8988T (cell line): ENCODE measurements around the gene LIPI.
"Not testable (repeated sequence)": the region's sequence is repeated elsewhere in the genome, so short reads cannot be mapped to it uniquely, and the experiment has no call there.

Source experiments
- DNase-seq: peaks from one replicate; pipeline ENCODE4 v3.0.0; 2011

LIPI gene

GRCh38 chr21:14210738-14211137, at the start of gene LIPI:
LIPI (minus strand) TSS chr21:14210955; CDS start chr21:14210845, 110 bp downstream.
- DNase-seq: no peak

DNA sequence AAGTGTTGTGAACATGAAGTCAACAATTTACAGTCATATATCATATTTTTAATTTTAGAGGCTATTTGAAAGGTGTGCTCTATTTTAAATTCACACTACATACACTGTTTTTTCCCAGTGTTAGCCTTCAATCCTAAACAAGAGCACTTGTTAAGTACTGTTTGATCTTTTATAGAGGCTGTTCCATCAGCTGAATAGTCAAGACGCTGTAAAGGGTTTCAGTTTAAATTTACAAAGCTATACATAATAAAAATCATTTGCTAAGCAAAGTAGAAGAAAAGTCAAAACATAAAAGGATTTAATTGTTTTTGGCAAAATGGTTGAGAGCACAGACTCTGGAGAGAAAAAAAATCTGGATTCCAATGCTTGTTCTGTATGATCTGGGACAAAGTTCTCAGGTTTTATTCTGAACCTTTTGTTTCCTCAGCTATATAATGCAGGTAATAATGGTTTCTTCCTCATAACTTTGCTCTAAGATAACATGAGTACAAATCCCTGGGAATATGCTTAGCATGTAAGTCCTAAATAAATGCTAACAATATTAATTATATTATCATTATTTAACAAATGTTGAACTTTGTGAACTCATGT, 49.5 kb upstream of the LIPI start:
- no peak for DNase-seq

- DNase-seq: no peak
Observed at GRCh38 chr21:14259747-14260146, 49.0 kb upstream of the LIPI start.

DNA sequence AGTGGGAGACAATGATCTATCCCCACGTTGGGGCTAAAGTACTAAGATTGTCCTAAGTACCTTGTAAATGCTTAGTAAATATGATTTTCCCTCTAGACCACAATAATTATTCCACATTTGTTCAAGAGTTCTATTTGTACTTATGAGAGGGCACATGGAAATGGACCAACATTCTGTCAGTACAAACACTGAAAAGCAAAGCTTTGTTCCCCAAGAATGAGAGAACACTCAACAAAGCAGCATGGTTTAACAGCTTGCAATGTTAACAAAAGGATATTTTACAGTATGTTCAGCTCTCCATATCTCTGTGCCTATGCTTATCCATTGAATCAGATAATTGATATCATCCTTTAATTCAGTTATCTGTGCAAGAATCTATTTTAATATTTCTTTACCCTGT, 40.6 kb upstream of the LIPI start:
- no peak for DNase-seq

- DNase-seq: no peak
Observed at GRCh38 chr21:14245711-14246110, 35.0 kb upstream of the LIPI start.

DNA sequence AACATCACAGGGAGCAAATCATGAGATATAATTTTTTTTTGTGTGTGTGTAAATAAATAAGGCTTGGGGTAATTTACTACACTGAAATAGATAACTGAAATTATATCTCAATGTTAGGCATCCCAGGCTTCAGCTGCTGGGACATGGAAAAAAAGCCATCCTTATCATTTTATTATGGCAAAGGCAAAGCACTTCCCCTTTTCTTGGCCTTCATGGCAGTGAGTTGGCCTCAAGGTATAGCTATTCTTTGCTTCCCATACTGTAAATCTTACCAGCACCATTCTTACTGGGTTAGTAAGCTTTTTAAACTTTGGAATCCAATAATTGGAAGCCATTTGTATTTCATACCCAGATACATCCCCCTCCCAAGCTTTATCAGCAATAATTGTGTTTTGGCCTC, 34.2 kb upstream of the LIPI start:
- no peak for DNase-seq

- no peak for DNase-seq
Observed at GRCh38 chr21:14243874-14244273, 33.1 kb upstream of the LIPI start.

- no peak for DNase-seq
Observed at GRCh38 chr21:14243461-14243860, 32.7 kb upstream of the LIPI start.

DNA sequence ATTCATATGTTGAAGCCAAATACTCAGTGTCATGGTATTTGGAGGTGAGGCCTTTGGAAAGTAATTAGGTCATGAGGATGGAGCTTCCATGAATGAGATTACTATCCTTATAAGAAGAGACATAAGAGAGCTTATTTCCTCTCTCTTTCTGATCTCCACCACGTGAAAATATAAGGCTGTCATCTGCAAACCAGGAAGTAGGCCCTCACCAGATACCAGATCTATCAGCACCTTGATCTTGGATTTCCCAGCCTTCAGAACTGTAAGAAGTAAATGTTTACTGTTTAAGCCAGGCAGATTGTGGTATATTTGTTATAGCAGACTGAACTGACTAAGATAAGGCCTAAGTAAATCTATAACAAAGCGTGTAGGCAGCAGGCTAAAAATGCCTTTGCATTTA, 30.5 kb upstream of the LIPI start:
- no peak for DNase-seq

DNA sequence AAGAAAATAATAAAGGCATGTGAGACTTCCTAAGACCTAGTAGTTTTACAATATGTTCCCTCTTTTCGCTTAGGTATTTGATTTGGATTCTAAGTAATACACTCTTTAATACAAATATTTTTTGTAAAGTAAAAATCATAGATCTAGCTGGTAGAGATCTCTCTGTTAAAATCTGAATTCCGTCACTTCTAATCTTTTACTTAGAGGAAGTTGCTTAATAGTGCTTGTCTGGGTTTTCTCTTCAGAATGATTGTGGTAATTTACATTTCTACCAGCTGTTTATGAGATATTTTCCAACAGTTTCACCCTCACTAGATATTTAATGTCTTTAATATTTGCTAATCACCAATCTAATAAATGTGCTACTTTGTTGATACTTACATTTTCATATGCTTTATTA, 28.5 kb upstream of the LIPI start:
- DNase-seq: no peak

DNA sequence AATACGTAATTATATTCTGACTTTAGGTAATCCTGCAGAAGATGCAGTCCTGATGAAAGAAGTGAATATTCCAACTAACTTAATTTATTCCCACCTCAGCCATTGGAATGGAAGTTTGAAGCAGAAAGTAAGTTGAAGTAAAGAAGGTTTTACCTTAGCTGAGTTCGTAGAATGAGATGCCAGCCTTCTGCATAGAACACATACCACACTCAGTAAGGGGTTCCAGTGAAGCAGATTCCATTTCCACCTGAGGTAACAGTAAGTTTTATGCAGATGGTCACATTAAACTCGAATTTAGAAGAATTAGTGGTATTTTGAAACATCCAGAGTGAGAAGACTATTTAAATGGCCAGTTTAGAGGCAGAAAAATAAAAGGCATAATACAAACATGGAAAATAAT, 25.4 kb upstream of the LIPI start:
- DNase-seq: no peak

- no peak for DNase-seq
Observed at GRCh38 chr21:14235101-14235500, 24.3 kb upstream of the LIPI start.

- DNase-seq: no peak
Observed at GRCh38 chr21:14229399-14229798, 18.6 kb upstream of the LIPI start.

DNA sequence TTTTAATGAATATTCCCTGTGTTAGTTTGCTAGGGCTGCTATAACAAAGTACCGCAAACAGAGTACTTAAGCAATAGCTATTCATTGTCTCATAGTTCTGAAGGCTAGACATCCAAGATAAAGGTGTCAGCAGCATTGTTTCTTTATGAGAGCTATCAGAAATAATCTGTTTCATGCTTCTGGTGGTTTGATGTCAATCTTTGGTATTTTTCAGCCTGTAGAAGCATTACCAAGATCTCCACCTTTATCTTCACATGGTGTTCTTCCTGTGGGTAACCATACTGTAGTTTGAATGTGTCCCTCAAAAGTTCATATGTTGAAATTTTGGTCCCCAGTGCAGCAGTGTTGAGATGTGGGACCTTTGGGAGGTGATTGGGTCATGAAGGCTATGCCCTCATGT, 12.6 kb upstream of the LIPI start:
- no peak for DNase-seq

GRCh38 chr21:14215971-14216641, 5.4 kb upstream of the LIPI start, which contains the start of gene RBM11:
RBM11 (plus strand) TSS chr21:14216157; CDS start chr21:14216187, 30 bp downstream.
- DNase-seq: peak; percentile 40

DNA sequence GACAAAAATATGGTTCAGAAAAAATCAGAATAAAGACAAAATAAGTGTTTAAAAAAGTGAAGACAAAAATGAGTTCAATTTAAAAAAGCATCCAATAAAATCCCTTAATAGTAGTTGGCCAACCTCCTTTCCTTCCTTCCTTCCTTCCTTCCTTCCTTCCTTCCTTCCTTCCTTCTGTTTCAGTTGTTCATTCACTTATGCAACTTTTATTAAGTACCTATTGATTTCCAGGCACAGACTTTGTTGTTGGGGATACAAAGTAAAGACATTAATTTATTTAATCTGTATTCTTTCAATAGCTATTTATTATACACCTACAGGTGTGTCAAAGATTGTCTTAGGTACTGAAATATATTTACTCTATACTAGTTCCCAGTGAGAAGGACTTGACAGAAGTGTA, 2.4 kb upstream of the LIPI start:
- DNase-seq: no peak

- DNase-seq: no peak
Observed at GRCh38 chr21:14206222-14206621, 4.5 kb downstream of the LIPI start.

DNA sequence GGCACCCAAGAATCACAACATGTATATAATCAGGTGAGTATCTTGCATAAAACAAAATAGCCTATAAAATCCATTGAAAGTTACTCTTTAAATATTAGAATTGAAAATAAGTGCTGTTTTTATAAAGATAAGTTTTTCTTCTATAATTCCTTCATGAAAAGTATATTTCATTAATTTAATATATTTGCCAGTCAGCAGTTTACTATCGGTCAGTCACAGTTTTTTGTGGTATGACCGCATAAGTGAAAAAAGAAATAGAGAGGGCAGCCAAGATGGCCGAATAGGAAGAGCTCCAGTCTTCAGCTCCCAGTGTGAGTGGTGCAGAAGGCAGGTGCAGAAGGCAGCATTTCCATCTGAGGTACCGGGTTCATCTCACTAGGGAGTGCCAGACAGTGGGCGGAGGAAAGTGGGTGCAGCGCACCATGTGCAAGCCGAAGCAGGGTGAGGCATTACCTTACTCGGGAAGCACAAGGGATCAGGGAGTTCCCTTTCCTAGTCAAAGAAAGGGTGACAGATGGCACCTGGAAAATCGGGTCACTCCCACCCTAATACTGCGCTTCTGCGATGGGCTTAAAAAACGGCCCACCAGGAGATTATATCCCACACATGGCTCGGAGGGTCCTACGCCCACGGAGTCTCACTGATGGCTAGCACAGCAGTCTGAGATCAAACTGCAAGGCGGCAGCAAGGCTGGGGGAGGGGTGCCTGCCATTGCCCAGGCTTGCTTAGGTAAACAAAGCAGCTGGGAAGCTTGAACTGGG, 44.1 kb downstream of the LIPI start:
- not testable (repeated sequence) for DNase-seq

DNA sequence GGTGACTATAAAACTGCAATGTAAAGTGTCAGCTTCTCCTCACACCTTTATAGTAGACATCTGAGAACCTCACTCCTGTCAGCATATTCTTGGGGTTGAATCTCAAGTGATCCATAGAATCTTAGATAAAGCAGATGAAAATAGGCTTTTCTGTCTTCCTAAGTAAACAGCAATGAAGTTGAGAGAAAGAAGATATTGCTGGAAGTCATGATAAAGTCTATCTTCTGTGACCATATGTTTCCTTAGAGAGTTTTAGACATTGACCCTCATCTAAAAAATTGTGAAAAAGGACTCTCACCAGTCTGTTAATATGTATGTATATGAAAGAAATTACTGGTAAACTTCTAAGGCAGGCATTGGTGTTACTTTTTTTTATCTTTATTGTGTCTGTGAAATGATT, 66.8 kb downstream of the LIPI start:
- DNase-seq: no peak

DNA sequence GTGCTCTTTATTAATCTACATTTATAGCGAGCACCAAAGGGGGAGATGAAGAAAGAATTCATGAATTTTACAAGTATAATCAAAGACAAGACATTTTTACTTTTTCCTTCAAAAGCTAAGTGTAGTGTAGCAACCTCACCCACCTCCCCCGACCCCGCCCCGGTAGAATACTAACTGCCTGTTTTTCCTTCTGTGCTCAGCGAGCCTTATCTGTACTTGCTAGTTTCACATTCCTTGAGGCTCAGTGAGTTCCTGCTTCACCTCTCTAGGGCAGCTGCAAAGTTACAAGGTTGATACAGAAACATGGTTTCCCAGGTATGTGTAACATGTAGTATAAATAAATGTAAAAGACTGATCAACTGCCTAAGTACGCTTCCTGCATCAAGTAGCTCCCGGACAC, 86.5 kb downstream of the LIPI start:
- no peak for DNase-seq

DNA sequence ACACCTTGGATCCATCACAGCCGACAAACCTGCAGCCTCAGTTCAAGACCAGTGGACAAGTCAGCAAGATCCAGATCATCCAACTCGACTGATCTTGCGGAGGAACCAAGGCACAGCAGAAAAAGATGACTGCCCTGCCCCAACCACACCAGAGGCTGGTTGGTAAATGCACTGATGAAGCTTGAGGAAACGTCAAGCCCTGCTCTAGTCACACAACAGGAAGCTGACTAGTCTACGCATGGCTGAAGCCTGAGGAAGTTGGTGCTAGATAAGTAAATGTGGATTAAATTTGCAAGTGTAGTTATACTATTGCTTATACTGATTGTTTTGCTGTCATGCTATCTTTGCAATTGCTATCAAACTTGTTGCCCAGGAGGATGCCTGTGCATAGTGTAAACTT, 89.0 kb downstream of the LIPI start:
- DNase-seq: no peak

DNA sequence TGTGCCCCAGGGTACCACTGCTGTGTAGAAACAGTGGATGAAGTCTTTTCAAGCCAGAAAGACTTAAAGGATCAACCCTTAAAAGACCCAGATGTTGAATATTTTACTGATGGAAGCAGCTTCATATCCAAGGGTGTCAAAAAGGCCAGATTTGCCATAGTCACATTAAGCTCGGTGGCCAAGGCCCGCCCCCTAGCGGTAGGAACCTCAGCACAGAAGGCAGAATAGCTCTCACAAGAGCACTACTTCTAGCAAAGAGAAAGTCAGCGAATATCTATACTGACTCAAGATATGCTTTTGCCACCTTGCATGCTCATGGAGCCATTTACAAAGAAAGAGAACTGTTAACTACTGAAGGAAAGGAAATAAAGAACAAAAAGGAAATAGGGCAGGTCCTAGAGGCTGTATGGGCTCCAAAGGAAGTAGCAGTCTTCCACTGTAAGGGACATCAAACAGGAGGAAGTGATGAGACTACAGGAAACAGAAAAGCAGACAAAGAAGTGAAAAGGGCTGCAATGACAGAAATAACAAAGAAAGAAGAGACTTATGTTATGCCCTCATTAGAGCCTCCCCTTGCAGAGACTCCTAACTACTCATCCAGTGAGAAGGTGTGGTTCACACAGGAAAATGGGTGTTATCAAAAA, 90.5 kb downstream of the LIPI start:
- no peak for DNase-seq

DNA sequence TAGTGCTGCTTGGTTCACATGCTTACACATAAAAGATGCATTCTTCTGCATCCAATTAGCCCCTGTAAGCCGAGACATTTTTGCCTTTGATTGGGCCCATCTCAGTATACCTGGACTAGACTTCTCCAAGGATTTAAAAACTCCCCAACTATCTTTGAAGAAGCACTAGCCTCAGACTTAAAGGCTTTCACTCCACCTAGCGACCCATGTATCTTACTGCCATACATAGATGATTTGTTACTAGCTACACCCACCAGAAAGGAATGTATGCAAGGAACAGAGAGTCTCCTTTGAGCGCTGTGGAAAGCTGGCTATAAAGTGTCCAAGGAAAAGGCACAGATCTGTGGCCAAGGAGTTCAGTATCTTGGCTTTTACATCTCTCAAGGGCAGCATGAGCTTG, 91.7 kb downstream of the LIPI start:
- no peak for DNase-seq

DNA sequence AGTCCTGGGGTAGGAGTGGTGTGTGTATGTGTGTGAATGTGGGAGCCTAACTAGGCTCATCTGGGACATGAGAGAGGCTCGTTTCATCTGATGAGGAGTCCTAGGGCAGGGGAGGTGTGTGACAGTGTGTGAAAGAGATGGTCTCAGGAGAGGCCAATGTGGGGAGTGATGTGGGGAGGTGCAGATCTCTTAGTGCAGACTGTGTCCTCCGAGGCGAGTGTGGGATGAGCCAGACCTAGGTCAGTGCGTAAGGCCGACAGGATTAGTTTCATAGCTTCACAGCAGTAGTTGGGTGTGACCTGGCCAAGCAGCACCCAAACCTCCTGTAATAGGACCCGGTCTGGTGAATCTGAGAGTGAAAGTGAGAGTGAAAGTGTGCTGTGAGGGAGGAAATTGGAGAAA, 94.7 kb downstream of the LIPI start:
- DNase-seq: no peak
